Measurements from ENCODE around the gene RHEBL1. TPM values are rescaled to one million over a fixed set of nuclear protein-coding genes. Genes with fewer than 3 reads are reported as not detected.

Gene RHEBL1
- total RNA-seq, 1 experiment from 2014 or later: 9.0 TPM

DNA sequence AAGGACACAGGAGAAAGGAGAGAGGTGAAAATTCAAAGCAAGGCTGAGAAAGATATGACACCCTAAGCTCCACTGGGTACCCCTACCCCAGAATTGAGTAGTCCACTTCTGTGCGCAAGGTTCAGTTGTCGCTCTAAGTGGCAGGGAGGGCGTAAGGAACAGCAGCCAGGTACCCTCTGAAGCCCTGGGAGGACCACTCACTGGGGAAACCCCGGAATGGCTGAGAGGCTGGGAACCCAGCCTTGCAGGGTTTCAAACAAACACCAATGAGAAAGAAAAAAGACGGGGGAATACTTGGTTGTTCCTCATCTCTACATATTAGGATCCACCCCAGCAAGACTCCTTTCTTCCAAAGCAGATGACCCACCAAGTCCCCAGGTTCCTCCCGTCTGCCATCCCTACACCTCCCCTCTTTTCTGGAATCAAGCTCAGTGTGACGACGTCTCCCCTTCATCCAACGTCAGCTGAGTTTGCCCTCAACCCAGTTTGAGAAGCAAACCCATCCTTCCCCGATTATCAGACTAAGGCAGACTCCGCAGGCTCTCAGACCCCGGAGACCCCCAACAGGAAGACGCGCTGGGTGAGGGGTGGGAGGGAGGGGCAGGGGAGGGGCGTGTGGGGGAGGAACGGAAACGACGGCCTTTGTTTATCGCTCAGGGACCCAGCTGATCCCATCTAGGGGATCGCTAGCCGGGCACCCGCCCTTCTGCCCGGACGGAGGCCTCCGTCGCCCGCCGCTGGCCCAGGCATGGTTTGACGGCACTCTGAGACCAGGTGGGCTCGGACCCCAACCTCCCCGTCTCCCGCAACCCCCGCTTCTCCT is 40.1 kb upstream of the RHEBL1 start:
- peak overlapping the region; percentile 98 for H3K27ac Mint-ChIP-seq
- DNase-seq (ENCODE audit: low spot score) (peak; percentile 32), ATAC-seq (peak; percentile 20)
- H3K36me3 Mint-ChIP-seq: peaks cover 7% of the 10 kb centered on the region; the same call in 1 of the 2 replicates
- H3K9me3 Mint-ChIP-seq: peaks cover 11% of the 10 kb centered on the region
- TF ChIP-seq ZNF423 (CRISPR knock-in tag; IDR thresholded peaks at IDR 0.05): no peak
- TF ChIP-seq, protein P1, sequence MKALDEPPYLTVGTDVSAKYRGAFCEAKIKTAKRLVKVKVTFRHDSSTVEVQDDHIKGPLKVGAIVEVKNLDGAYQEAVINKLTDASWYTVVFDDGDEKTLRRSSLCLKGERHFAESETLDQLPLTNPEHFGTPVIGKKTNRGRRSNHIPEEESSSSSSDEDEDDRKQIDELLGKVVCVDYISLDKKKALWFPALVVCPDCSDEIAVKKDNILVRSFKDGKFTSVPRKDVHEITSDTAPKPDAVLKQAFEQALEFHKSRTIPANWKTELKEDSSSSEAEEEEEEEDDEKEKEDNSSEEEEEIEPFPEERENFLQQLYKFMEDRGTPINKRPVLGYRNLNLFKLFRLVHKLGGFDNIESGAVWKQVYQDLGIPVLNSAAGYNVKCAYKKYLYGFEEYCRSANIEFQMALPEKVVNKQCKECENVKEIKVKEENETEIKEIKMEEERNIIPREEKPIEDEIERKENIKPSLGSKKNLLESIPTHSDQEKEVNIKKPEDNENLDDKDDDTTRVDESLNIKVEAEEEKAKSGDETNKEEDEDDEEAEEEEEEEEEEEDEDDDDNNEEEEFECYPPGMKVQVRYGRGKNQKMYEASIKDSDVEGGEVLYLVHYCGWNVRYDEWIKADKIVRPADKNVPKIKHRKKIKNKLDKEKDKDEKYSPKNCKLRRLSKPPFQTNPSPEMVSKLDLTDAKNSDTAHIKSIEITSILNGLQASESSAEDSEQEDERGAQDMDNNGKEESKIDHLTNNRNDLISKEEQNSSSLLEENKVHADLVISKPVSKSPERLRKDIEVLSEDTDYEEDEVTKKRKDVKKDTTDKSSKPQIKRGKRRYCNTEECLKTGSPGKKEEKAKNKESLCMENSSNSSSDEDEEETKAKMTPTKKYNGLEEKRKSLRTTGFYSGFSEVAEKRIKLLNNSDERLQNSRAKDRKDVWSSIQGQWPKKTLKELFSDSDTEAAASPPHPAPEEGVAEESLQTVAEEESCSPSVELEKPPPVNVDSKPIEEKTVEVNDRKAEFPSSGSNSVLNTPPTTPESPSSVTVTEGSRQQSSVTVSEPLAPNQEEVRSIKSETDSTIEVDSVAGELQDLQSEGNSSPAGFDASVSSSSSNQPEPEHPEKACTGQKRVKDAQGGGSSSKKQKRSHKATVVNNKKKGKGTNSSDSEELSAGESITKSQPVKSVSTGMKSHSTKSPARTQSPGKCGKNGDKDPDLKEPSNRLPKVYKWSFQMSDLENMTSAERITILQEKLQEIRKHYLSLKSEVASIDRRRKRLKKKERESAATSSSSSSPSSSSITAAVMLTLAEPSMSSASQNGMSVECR (CRISPR knock-in tag; IDR thresholded peaks at IDR 0.05; ENCODE audit: borderline replicate concordance): 0 out of 2 replicates have a peak, but pooled peaks have one; percentile 39
- CTCF ChIA-PET: interaction anchor here (0.6 to 14.5 kb wide), 20 partner anchors 8 to 1368 kb away, joined by 3 to 216 read pairs (median 7); partner anchors contain the start of genes DHH, RHEBL1 and TUBA1B
- peaks cover 4% of the 10 kb centered on the region for H3K27me3 Mint-ChIP-seq (ENCODE audit: low read depth)
- H3K4me1 Mint-ChIP-seq: peaks cover 29% of the 10 kb centered on the region
- H3K4me3 Mint-ChIP-seq: peak overlapping the region; percentile 96
- POLR2A ChIA-PET: interaction anchor here (1.0 to 1.9 kb wide), 4 partner anchors 11 to 79 kb away, joined by 3 to 8 read pairs (median 4); partner anchors contain the start of genes RHEBL1 and TUBA1A

DNA sequence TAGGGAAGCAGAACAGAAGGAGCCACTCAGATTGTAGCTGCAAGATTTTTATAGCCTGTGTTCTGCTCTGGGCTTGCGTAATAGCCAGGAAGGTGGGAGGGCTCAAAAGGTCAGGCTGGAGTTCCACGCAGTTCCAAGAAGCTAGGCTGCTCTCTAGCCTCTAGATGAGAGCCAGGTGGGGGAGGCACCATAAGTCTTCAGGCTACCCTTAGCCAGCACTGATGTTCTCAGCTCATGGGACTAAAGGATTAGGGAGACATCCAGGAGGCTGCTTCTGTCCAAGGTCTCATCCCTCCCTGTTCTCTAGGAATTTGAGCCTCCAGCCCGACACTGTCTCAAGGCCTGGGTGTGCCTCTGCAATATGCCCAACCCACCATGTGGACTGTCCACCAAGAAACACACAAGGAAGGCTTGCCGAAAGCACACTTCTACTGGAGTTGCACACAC is 39.2 kb upstream of the RHEBL1 start:
- CTCF ChIA-PET: interaction anchor here (0.6 to 14.5 kb wide), 13 partner anchors 10 to 460 kb away, joined by 3 to 216 read pairs (median 9); partner anchors contain the start of genes DHH, RHEBL1 and TUBA1B
- H3K36me3 Mint-ChIP-seq: peaks cover 13% of the 10 kb centered on the region; the same call in 1 of the 2 replicates
- peaks cover 11% of the 10 kb centered on the region for H3K9me3 Mint-ChIP-seq
- DNase-seq (ENCODE audit: low spot score) (no peak), ATAC-seq (no peak)
- POLR2A ChIA-PET: no interaction called here
- H3K27me3 Mint-ChIP-seq (ENCODE audit: low read depth): peaks cover 4% of the 10 kb centered on the region; the same call in 1 of the 2 replicates
- H3K4me3 Mint-ChIP-seq: peak overlapping the region; percentile 96
- peak overlapping the region; percentile 65; the same call in 1 of the 2 replicates for H3K27ac Mint-ChIP-seq
- TF ChIP-seq, protein P2, sequence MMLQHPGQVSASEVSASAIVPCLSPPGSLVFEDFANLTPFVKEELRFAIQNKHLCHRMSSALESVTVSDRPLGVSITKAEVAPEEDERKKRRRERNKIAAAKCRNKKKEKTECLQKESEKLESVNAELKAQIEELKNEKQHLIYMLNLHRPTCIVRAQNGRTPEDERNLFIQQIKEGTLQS (CRISPR knock-in tag; conservative IDR thresholded peaks at IDR 0.05): no peak
- TF ChIP-seq ATF1 (CRISPR knock-in tag; IDR thresholded peaks at IDR 0.05) (no peak), TP53 (CRISPR knock-in tag; IDR thresholded peaks at IDR 0.05) (no peak), JUN (CRISPR knock-in tag; IDR thresholded peaks at IDR 0.05) (no peak)
- peaks cover 29% of the 10 kb centered on the region for H3K4me1 Mint-ChIP-seq

DNA sequence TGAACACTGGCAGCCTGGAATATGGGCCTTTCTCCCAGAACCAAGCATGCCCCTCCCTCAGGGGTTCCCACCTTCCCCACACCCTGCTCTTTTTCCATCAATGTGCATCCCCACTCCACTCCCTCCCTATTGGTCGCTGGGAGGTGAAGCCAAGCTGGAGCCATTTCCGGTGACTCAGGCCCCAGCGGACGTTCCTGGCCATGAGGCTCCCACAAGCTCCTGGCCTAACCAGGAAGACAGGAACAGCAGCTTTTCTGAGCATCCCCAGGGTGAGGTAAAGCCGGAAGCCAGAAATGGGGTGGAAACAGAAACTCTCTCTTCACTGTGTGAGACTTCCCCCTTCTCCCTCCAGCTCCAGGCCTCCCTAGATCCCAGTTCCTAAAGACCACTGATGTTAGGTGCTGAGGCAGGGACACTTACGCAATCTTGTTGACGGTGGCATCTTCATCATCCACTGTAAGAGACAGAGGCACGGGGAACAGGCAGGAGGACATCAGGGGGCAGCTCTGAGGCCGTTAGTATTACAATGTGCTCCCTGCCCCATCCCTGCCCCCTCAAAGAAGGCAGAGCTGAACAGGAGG is 35.8 kb upstream of the RHEBL1 start:
- Mint-ChIP-seq H3K27ac (no peak overlapping the region), H3K27me3 (ENCODE audit: low read depth) (no peaks in the 10 kb centered on the region), H3K4me3 (no peak overlapping the region), H3K9me3 (no peaks in the 10 kb centered on the region), H3K4me1 (peaks cover 25% of the 10 kb centered on the region), H3K36me3 (peaks cover 32% of the 10 kb centered on the region)
- ATAC-seq (no peak), DNase-seq (ENCODE audit: low spot score) (no peak)
- TF ChIP-seq ZNF138 (CRISPR knock-in tag; conservative IDR thresholded peaks at IDR 0.05) (no peak), ZNF396 (CRISPR knock-in tag; IDR thresholded peaks at IDR 0.05; ENCODE audit: borderline replicate concordance) (no peak), CREB1 (CRISPR knock-in tag; IDR thresholded peaks at IDR 0.05) (no peak), ZBTB21 (CRISPR knock-in tag; IDR thresholded peaks at IDR 0.05; ENCODE audit: borderline replicate concordance) (no peak), FOXP1 (CRISPR knock-in tag; IDR thresholded peaks at IDR 0.05; ENCODE audit: borderline replicate concordance) (no peak), ZNF423 (CRISPR knock-in tag; IDR thresholded peaks at IDR 0.05) (no peak), ATF1 (CRISPR knock-in tag; IDR thresholded peaks at IDR 0.05) (no peak)
- TF ChIP-seq, protein P3, sequence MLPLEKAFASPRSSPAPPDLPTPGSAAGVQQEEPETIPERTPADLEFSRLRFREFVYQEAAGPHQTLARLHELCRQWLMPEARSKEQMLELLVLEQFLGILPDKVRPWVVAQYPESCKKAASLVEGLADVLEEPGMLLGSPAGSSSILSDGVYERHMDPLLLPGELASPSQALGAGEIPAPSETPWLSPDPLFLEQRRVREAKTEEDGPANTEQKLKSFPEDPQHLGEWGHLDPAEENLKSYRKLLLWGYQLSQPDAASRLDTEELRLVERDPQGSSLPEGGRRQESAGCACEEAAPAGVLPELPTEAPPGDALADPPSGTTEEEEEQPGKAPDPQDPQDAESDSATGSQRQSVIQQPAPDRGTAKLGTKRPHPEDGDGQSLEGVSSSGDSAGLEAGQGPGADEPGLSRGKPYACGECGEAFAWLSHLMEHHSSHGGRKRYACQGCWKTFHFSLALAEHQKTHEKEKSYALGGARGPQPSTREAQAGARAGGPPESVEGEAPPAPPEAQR (CRISPR knock-in tag; IDR thresholded peaks at IDR 0.05): no peak
- ChIA-PET CTCF (interaction anchor here (1.0 to 14.5 kb wide), 6 partner anchors 13 to 118 kb away, joined by 3 to 216 read pairs (median 5); no protein-coding TSS in a partner anchor), POLR2A (no interaction called here)
